Smooth muscle cell (in vitro differentiated cells): ENCODE data around the gene TRIM17. TPM values are rescaled to one million over a fixed set of nuclear protein-coding genes. Genes with fewer than 3 reads are reported as not detected.

Experiments used
- DNase-seq: peaks from one replicate; lab custom pipeline; 2025; ENCODE audit not compliant: unreplicated experiment; lab: John Stamatoyannopoulos, UW
- H2AFZ ChIP-seq: fragments of 200-600 bp; sonication (generic); 2 replicates; pipeline ENCODE4 v1.6.0; 2016; ENCODE audit warnings: antibody characterized with exemption, low read depth, mild to moderate bottlenecking
- H3F3A ChIP-seq: fragments of 200-600 bp; sonication (generic); 2 replicates; pipeline ENCODE4 v1.6.0; 2017; ENCODE audit warnings: antibody characterized with exemption, low read depth
- H3K27ac ChIP-seq: fragments of 200-600 bp; sonication (generic); 2 replicates; pipeline ENCODE4 v1.5.1; 2016; ENCODE audit warnings: low read depth, mild to moderate bottlenecking
- H3K27me3 ChIP-seq: fragments of 200-600 bp; sonication (generic); 2 replicates; pipeline ENCODE4 v1.6.1; 2016; ENCODE audit warnings: low read depth, mild to moderate bottlenecking
- H3K36me3 ChIP-seq: fragments of 200-600 bp; sonication (generic); 2 replicates; pipeline ENCODE4 v1.5.1; 2016; ENCODE audit warnings: low read depth
- H3K4me1 ChIP-seq: fragments of 200-600 bp; sonication (generic); 2 replicates; pipeline ENCODE4 v1.5.1; 2016; ENCODE audit warnings: low read depth
- H3K4me2 ChIP-seq: fragments of 200-600 bp; sonication (generic); 2 replicates; pipeline ENCODE4 v1.6.0; 2016; ENCODE audit warnings: mild to moderate bottlenecking
- H3K4me3 ChIP-seq: fragments of 200-600 bp; sonication (generic); 2 replicates; pipeline ENCODE4 v1.5.1; 2016; ENCODE audit warnings: mild to moderate bottlenecking
- H3K79me2 ChIP-seq: fragments of 200-600 bp; sonication (generic); 2 replicates; pipeline ENCODE4 v1.6.0; 2016; ENCODE audit warnings: low read depth, mild to moderate bottlenecking
- H3K9ac ChIP-seq: fragments of 200-600 bp; sonication (generic); 2 replicates; pipeline ENCODE4 v1.6.0; 2016; ENCODE audit warnings: low read depth
- H3K9me3 ChIP-seq: fragments of 200-600 bp; sonication (generic); replicated peaks from 2 replicates; pipeline ENCODE4 v1.5.1; 2016; ENCODE audit warnings: low read depth
- H4K20me1 ChIP-seq: fragments of 200-600 bp; sonication (generic); 2 replicates; pipeline ENCODE4 v1.6.0; 2016; ENCODE audit warnings: low read depth
- WGBS: methylation state at CpG from one replicate; pipeline ENCODE4 v1.1.7; 2016; ENCODE audit warnings: low lambda C conversion rate; 5-methylcytosine and 5-hydroxymethylcytosine counted together
- polyA plus RNA-seq: library from polyadenylated mRNA; unstranded; fragments of >200 nt; fragmentation: Nextera tagmentation; extraction: Ambion mirVana; gene quantifications from 2 replicates; pipeline ENCODE4 v1.2.1, GENCODE V29; 2016
- total RNA-seq: library from RNA; depleted of rRNA; stranded (reverse); fragments of >200 nt; gene quantifications from 2 replicates; pipeline ENCODE4 v1.2.3, GENCODE V29; 2014
- TF ChIP-seq, protein P1 (sequence below): fragments of 200-600 bp; sonication (generic); IDR thresholded peaks from 2 replicates; pipeline ENCODE4 v1.5.1; 2017; ENCODE audit warnings: borderline replicate concordance, mild to moderate bottlenecking, antibody characterized with exemption; ENCODE audit not compliant: insufficient read depth, poor library complexity, severe bottlenecking

The TRIM17 gene
- total and polyA plus RNA-seq, 2 experiments from 2014 or later, result 1.5 to 1.6 TPM

- TF ChIP-seq, protein P1, sequence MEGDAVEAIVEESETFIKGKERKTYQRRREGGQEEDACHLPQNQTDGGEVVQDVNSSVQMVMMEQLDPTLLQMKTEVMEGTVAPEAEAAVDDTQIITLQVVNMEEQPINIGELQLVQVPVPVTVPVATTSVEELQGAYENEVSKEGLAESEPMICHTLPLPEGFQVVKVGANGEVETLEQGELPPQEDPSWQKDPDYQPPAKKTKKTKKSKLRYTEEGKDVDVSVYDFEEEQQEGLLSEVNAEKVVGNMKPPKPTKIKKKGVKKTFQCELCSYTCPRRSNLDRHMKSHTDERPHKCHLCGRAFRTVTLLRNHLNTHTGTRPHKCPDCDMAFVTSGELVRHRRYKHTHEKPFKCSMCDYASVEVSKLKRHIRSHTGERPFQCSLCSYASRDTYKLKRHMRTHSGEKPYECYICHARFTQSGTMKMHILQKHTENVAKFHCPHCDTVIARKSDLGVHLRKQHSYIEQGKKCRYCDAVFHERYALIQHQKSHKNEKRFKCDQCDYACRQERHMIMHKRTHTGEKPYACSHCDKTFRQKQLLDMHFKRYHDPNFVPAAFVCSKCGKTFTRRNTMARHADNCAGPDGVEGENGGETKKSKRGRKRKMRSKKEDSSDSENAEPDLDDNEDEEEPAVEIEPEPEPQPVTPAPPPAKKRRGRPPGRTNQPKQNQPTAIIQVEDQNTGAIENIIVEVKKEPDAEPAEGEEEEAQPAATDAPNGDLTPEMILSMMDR, result no peak
Observed at GRCh38 chr1:228413241-228414010, 3.2 kb downstream of the TRIM17 start.

GRCh38 chr1:228411548-228412430 lies 4.9 kb downstream of the TRIM17 start:
- H3K4me3 ChIP-seq, result no peak overlapping the region
- H2AFZ ChIP-seq, result no peak overlapping the region
- no peak for DNase-seq
- H4K20me1 ChIP-seq, result no peaks in the 10 kb centered on the region
- TF ChIP-seq, protein P1, result no peak
- WGBS, result 97% methylated on average over 9 of the region's 9 CpGs
- no peaks in the 10 kb centered on the region for H3K36me3 ChIP-seq
- H3K9me3 ChIP-seq, result no peaks in the 10 kb centered on the region
- no peaks in the 10 kb centered on the region for H3K27me3 ChIP-seq
- H3K79me2 ChIP-seq, result no peaks in the 10 kb centered on the region
- no peak overlapping the region for H3K9ac ChIP-seq
- no peak overlapping the region for H3K27ac ChIP-seq
- H3F3A ChIP-seq, result peaks cover 4% of the 10 kb centered on the region
- H3K4me2 ChIP-seq, result no peak overlapping the region
- peaks cover 13% of the 10 kb centered on the region for H3K4me1 ChIP-seq

More at GRCh38 chr1:228413241-228414010, 3.2 kb downstream of the TRIM17 start:
- Histone ChIP-seq H3K4me2 (no peak overlapping the region), H3K9ac (no peak overlapping the region), H3K9me3 (no peaks in the 10 kb centered on the region), H2AFZ (no peak overlapping the region), H3K27me3 (no peaks in the 10 kb centered on the region), H3K79me2 (no peaks in the 10 kb centered on the region), H3K27ac (no peak overlapping the region), H4K20me1 (no peaks in the 10 kb centered on the region), H3F3A (peaks cover 4% of the 10 kb centered on the region), H3K4me1 (peaks cover 13% of the 10 kb centered on the region), H3K36me3 (no peaks in the 10 kb centered on the region), H3K4me3 (no peak overlapping the region)
- DNase-seq, result no peak
- WGBS, result 98% methylated on average over 10 of the region's 10 CpGs

DNA sequence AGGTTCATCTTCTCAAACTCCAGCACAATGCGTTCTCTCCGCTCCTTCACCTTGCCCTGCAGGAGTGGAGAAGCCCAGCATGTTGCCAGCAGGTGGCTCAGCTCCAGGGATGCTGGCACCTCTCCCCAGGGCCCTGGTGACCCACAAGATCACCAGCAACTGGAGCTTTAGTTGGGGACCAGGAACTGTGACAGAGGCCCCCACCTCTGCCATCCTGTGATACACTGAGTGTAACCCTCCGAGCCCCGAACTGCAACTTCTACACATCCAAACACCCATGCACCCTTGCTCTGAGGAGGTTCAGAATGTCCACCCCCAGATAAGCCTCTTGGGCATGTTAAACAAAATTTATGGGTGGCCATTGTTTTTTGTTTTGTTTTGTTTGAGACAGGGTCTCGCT lies 5.5 kb downstream of the TRIM17 start:
- TF ChIP-seq, protein P1, result no peak
- H4K20me1 ChIP-seq, result no peaks in the 10 kb centered on the region

More for the DNA sequence above, 5.5 kb downstream of the TRIM17 start:
- Histone ChIP-seq H2AFZ (no peak overlapping the region), H3K27me3 (no peaks in the 10 kb centered on the region), H3F3A (peaks cover 4% of the 10 kb centered on the region), H3K27ac (no peak overlapping the region), H3K36me3 (no peaks in the 10 kb centered on the region), H3K4me3 (no peak overlapping the region), H3K4me2 (no peak overlapping the region), H3K9ac (no peak overlapping the region), H3K79me2 (peaks cover 4% of the 10 kb centered on the region), H3K4me1 (peaks cover 13% of the 10 kb centered on the region), H3K9me3 (no peaks in the 10 kb centered on the region)
- no peak for DNase-seq
- WGBS, result 100% methylated on average over 5 of the region's 5 CpGs
